Peyer's patch (tissue), 4 donors: ENCODE measurements around the gene RAMAC. TPM values are rescaled to one million over a fixed set of nuclear protein-coding genes. Genes with fewer than 3 reads are reported as not detected.
A peak's percentile ranks its signal among the peaks of the same experiment; 100 is the strongest.

Experiments
- DNase-seq, 3 donors: peaks; one replicate each; pipeline ENCODE4 v3.0.0-alpha.2; 2017 to 2019
- H3K27ac ChIP-seq, 4 donors: fragments of 200-600 bp; sonication (generic); one replicate each; pipeline ENCODE4 v1.5.1; 2016 to 2019
- H3K27me3 ChIP-seq, 2 donors: fragments of 200-600 bp; sonication (generic); one replicate each; pipeline ENCODE4 v1.5.1; 2019
- H3K36me3 ChIP-seq, 3 donors: fragments of 200-600 bp; sonication (generic); one replicate each; pipeline ENCODE4 v1.5.1; 2016 to 2019
- H3K4me1 ChIP-seq, 4 donors: fragments of 200-600 bp; sonication (generic); one replicate each; pipeline ENCODE4 v1.5.1; 2016 to 2019
- H3K4me3 ChIP-seq, 4 donors: fragments of 200-600 bp; sonication (generic); 1 replicate in 3 of 4; 2 replicates in 1 of 4; pipeline ENCODE4 v1.5.1; 2016 to 2019; ENCODE audit warnings: mild to moderate bottlenecking in 1 of 4
- H3K9me3 ChIP-seq, 4 donors: fragments of 200-600 bp; sonication (generic); one replicate each; pipeline ENCODE4 v1.5.1; 2016 to 2019; ENCODE audit warnings: mild to moderate bottlenecking in 1 of 4
- POLR2A ChIP-seq, 2 donors: fragments of 450-650 bp; IDR thresholded peaks; one replicate each; pipeline ENCODE4 v1.5.1; 2017; ENCODE audit warnings: antibody characterized with exemption in 2 of 2, mild to moderate bottlenecking in 2 of 2, moderate library complexity in 2 of 2
- total RNA-seq, 4 donors: library from RNA; depleted of rRNA; stranded (reverse); fragments of >200 nt; gene quantifications; one replicate each; pipeline ENCODE4 v1.1.0, GENCODE V29; 2016
- TF ChIP-seq, protein P1 (sequence below), 6 experiments: fragments of 450-650 bp in 4 of 6; fragments of 200-600 bp in 2 of 6; sonication (generic) in 1 of 6; IDR thresholded peaks; one replicate each; pipeline ENCODE4 v1.5.1; 2017 to 2019; ENCODE audit warnings: antibody characterized with exemption in 6 of 6, mild to moderate bottlenecking in 3 of 6, moderate library complexity in 1 of 6

RAMAC gene
- total RNA-seq, 4 donors from 2014 or later, result 4.5 to 13.0 (median 10.9) TPM

GRCh38 chr15:82950746-82951370 lies 35.2 kb upstream of the RAMAC start:
- Histone ChIP-seq H3K27me3 (no peaks in the 10 kb centered on the region), H3K4me3 (no peak overlapping the region), H3K36me3 (no peaks in the 10 kb centered on the region), H3K9me3 (no peaks in the 10 kb centered on the region), H3K4me1 (peaks cover 0 to 6% (median 2%) of the 10 kb centered on the region in 4 donors), H3K27ac (no peak overlapping the region)
- no peak for TF ChIP-seq POLR2A (IDR thresholded peaks at IDR 0.05)
- TF ChIP-seq, protein P1, sequence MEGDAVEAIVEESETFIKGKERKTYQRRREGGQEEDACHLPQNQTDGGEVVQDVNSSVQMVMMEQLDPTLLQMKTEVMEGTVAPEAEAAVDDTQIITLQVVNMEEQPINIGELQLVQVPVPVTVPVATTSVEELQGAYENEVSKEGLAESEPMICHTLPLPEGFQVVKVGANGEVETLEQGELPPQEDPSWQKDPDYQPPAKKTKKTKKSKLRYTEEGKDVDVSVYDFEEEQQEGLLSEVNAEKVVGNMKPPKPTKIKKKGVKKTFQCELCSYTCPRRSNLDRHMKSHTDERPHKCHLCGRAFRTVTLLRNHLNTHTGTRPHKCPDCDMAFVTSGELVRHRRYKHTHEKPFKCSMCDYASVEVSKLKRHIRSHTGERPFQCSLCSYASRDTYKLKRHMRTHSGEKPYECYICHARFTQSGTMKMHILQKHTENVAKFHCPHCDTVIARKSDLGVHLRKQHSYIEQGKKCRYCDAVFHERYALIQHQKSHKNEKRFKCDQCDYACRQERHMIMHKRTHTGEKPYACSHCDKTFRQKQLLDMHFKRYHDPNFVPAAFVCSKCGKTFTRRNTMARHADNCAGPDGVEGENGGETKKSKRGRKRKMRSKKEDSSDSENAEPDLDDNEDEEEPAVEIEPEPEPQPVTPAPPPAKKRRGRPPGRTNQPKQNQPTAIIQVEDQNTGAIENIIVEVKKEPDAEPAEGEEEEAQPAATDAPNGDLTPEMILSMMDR (IDR thresholded peaks at IDR 0.05), result no peak
- no peak for DNase-seq

GRCh38 chr15:82951472-82952157 lies 34.4 kb upstream of the RAMAC start:
- TF ChIP-seq POLR2A (IDR thresholded peaks at IDR 0.05), result no peak
- TF ChIP-seq, protein P1 (IDR thresholded peaks at IDR 0.05), result no peak
- Histone ChIP-seq H3K9me3 (no peaks in the 10 kb centered on the region), H3K4me3 (peak overlapping the region; percentile 17 to 59 (median 48)), H3K27ac (no peak overlapping the region), H3K36me3 (no peaks in the 10 kb centered on the region), H3K4me1 (peaks cover 0 to 6% (median 2%) of the 10 kb centered on the region in 4 donors), H3K27me3 (no peaks in the 10 kb centered on the region)
- DNase-seq, result no peak

GRCh38 chr15:82952158-82953081 lies 33.6 kb upstream of the RAMAC start, which contains the start of gene HOMER2:
TSS of gene HOMER2 (minus strand) at chr15:82952720. CDS start at chr15:82952535, 185 bp downstream.
- H3K27me3 ChIP-seq, result no peaks in the 10 kb centered on the region
- TF ChIP-seq, protein P1 (IDR thresholded peaks at IDR 0.05), result no peak
- no peak for TF ChIP-seq POLR2A (IDR thresholded peaks at IDR 0.05)
- no peak for DNase-seq
- H3K27ac ChIP-seq, result no peak within 1 kb of the TSS
- no peaks in the 10 kb centered on the region for H3K9me3 ChIP-seq
- peak within 1 kb of the TSS; percentile 17 to 59 (median 48) for H3K4me3 ChIP-seq
- H3K4me1 ChIP-seq, result peaks cover 0 to 6% (median 2%) of the 10 kb centered on the region in 4 donors
- H3K36me3 ChIP-seq, result no peaks in the 10 kb centered on the region

DNA sequence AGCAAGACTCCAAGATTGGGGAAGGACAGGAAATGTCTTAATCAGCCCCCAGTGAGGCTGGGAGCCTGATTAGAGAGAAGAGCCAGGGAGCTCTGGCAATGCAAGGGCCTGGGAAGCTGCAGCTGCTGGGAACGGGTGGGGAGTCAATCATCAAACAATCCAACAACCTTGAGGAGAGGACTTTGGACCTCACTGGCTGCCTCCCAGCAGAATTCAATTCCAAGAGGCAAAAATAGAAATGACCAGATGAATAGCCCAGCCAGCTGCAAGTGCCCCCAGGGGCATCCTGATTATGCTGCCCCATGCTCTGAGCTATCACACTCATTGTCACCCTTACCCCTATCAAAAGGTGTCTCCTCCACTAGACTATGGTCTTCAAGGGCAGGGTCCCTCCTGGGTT lies 27.4 kb upstream of the RAMAC start:
- H3K36me3 ChIP-seq, result no peaks in the 10 kb centered on the region
- no peaks in the 10 kb centered on the region for H3K27me3 ChIP-seq
- DNase-seq, result no peak
- no peak overlapping the region for H3K4me3 ChIP-seq
- H3K9me3 ChIP-seq, result no peaks in the 10 kb centered on the region
- H3K4me1 ChIP-seq, result no peaks in the 10 kb centered on the region
- H3K27ac ChIP-seq, result no peak overlapping the region
- TF ChIP-seq, protein P1 (IDR thresholded peaks at IDR 0.05), result no peak
- no peak for TF ChIP-seq POLR2A (IDR thresholded peaks at IDR 0.05)

DNA sequence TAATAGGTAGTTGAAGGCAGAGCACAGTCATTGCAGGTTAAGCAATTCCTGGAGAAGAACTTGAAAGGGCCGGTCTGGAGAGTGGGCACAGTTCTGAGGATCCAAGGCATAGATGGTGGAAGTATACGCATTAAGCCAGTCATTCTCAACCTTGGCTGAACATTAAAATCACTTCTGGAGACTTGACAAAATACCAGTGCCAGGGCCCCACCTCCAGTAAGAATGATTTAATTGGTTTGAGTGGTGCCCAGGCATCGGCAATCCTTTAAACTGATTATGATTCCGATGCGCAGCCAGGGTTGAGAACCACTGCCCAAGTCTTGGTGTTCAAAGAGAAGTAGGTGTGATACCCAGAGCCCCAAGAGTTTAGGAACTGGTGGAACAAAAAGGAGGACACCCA lies 26.6 kb upstream of the RAMAC start:
- DNase-seq, result no peak

More for the DNA sequence above, 26.6 kb upstream of the RAMAC start:
- H3K36me3 ChIP-seq, result no peaks in the 10 kb centered on the region
- H3K4me1 ChIP-seq, result no peaks in the 10 kb centered on the region
- no peak overlapping the region for H3K27ac ChIP-seq
- TF ChIP-seq POLR2A (IDR thresholded peaks at IDR 0.05), result no peak
- TF ChIP-seq, protein P1 (IDR thresholded peaks at IDR 0.05), result no peak
- no peaks in the 10 kb centered on the region for H3K27me3 ChIP-seq
- H3K9me3 ChIP-seq, result no peaks in the 10 kb centered on the region
- no peak overlapping the region for H3K4me3 ChIP-seq
